ENCODE data around the gene TSSK2.

The TSSK2 gene

DNA sequence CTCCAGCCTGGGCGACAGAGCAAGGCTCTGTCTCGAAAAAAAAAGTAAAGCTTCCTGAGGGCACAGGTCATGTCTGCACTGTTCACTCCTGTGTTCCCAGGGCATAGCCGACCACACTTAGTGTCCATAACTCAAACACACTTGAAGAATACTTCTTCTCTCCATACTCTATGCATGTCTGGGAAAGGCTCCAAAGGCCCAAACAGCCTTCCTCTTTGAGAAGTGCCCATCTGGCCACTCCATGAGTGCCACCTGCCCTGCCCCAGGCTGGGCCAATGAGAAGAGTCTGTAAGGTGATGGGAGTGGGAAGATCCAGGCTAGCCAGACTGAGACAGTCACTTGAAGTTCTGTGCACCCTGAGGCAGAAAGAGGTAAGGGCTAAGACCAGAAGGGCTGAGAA is 33.6 kb upstream of the TSSK2 start:
- Mint-ChIP-seq H3K27me3 (no peaks in the 10 kb centered on the region), H3K4me3 (no peak overlapping the region), H3K27ac (peak overlapping the region; percentile 71), H3K9me3 (no peaks in the 10 kb centered on the region), H3K36me3 (peaks cover 43% of the 10 kb centered on the region), H3K4me1 (peaks cover 45% of the 10 kb centered on the region)
- no peak for ATAC-seq

GRCh38 chr22:19098157-19098556 is 33.0 kb upstream of the TSSK2 start:
- no peak overlapping the region for H3K4me3 Mint-ChIP-seq
- H3K27ac Mint-ChIP-seq: peak overlapping the region; percentile 71
- peaks cover 38% of the 10 kb centered on the region for H3K36me3 Mint-ChIP-seq
- no peaks in the 10 kb centered on the region for H3K27me3 Mint-ChIP-seq
- H3K9me3 Mint-ChIP-seq: no peaks in the 10 kb centered on the region
- no peak for ATAC-seq
- H3K4me1 Mint-ChIP-seq: peaks cover 39% of the 10 kb centered on the region

DNA sequence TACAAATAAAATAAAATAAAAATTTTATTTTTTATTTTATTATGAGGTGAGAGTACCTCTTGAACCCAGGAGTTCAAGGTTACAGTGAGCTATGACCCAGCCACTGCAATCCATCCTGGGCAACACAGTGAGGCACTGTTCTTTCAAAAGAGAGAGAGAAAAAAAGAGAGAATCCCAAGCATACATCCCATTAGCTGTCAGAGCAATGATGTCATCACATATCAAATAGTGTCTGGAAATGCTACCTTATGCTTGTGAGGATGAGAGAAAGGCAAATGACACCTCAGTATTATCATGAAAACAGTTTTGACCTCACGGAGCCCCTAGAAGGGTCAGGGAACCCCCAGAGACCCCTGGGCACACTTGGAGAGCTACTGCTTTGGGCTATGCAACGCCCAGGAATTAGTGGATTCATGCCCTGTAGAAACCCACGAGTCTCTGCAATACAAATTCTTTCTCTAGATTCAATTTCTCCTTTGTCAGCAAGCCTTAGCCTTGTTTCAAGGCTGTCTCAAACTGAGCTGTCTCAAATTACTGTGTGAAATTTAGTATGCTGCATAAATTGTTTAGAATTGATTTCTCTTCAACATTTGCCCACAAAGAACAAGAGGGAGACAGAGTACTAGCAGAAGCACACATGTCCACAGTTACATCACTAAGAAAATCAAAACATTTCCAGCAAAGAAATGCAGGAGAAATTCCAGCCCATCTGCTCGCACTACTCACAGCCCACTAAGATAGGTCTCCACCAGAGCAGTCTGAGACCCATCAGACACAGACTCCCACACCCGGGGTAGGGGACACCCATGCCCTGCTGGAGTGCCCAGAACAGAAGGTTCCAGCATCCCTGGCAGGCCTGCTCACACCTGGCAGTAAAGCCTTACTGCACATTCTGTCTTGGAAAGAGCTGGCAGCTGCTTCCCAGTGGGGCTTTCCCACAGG is 27.0 kb upstream of the TSSK2 start:
- no peak for ATAC-seq
- Mint-ChIP-seq H3K27me3 (no peaks in the 10 kb centered on the region), H3K4me1 (peaks cover 49% of the 10 kb centered on the region), H3K4me3 (no peak overlapping the region), H3K27ac (no peak overlapping the region), H3K9me3 (no peaks in the 10 kb centered on the region), H3K36me3 (no peaks in the 10 kb centered on the region)

- Mint-ChIP-seq H3K27ac (no peak overlapping the region), H3K36me3 (no peaks in the 10 kb centered on the region), H3K4me1 (peaks cover 57% of the 10 kb centered on the region), H3K4me3 (no peak overlapping the region), H3K9me3 (no peaks in the 10 kb centered on the region), H3K27me3 (no peaks in the 10 kb centered on the region)
- no peak for ATAC-seq
Measured at GRCh38 chr22:19105456-19105855, 25.7 kb upstream of the TSSK2 start.

GRCh38 chr22:19105867-19106802 is 25.0 kb upstream of the TSSK2 start:
- Mint-ChIP-seq H3K27me3 (no peaks in the 10 kb centered on the region), H3K27ac (peak overlapping the region; percentile 31), H3K4me3 (no peak overlapping the region), H3K9me3 (no peaks in the 10 kb centered on the region), H3K36me3 (no peaks in the 10 kb centered on the region), H3K4me1 (peaks cover 61% of the 10 kb centered on the region)
- peak; percentile 65 for ATAC-seq

DNA sequence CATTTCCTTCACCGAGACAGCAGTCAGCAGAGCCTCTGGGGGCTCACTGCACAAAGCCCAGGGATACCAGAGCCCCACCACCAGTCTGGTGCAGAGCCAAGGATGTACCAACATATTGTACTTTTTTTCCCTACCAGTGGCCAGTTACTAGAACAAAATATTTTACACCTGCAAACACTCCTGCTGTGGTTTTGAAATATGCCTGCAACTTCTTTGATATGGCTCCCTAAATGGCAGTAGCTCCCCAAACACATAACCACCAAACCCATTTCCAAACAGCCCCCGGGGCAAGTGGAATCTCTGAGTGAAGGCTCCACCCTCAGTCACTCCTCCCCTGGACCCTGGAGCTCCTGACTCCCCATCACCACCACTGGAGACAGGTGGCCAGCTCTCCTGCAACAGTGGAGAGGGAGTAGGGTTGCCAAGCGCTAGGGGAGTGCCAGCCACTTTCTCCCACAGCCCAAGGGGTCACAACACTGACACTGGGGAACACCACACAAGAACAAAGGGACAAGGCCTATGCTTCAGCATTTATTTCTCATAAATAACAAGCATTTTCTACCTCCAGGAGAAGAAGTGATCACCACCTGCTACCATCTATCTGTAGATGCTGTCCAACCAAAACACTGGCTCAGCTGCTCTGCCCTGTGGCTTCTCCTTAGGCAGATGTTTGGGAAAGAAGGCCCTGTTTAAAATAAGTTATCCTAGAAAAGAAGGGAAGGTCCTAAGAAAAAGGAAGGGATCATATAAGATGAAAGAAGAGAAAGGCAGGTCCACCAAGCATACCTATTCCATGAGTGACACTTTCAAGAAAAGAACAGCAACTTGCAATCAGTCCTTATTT is 24.0 kb upstream of the TSSK2 start:
- no peak for ATAC-seq
- no peak overlapping the region for H3K4me3 Mint-ChIP-seq
- H3K27ac Mint-ChIP-seq: peak overlapping the region; percentile 31
- no peaks in the 10 kb centered on the region for H3K9me3 Mint-ChIP-seq
- H3K27me3 Mint-ChIP-seq: no peaks in the 10 kb centered on the region
- H3K36me3 Mint-ChIP-seq: no peaks in the 10 kb centered on the region
- H3K4me1 Mint-ChIP-seq: peaks cover 63% of the 10 kb centered on the region

DNA sequence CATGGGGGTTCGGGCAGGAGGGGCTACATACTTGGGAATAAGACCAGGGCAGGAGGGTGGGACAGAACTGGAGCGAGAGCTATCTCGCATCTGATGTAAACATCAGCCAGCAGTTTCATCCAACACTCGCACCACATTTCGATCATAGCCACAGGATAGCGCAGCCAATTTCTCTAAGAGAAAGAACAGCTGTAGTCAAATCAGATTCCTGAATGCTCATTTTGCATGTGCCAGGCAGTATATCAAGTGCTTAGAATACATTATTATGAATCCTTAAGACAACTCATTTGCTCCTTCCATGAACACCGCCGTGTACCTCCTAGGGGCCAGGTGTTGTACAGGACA is 23.4 kb upstream of the TSSK2 start:
- peaks cover 60% of the 10 kb centered on the region for H3K4me1 Mint-ChIP-seq
- ATAC-seq: no peak
- no peaks in the 10 kb centered on the region for H3K9me3 Mint-ChIP-seq
- H3K36me3 Mint-ChIP-seq: no peaks in the 10 kb centered on the region
- no peaks in the 10 kb centered on the region for H3K27me3 Mint-ChIP-seq
- H3K4me3 Mint-ChIP-seq: no peak overlapping the region
- H3K27ac Mint-ChIP-seq: no peak overlapping the region

GRCh38 chr22:19108807-19109197 is 22.3 kb upstream of the TSSK2 start:
- Mint-ChIP-seq H3K4me1 (peaks cover 60% of the 10 kb centered on the region), H3K9me3 (no peaks in the 10 kb centered on the region), H3K27ac (peak overlapping the region; percentile 26), H3K4me3 (no peak overlapping the region), H3K36me3 (no peaks in the 10 kb centered on the region), H3K27me3 (no peaks in the 10 kb centered on the region)
- no peak for ATAC-seq

- Mint-ChIP-seq H3K9me3 (no peaks in the 10 kb centered on the region), H3K4me1 (peaks cover 62% of the 10 kb centered on the region), H3K36me3 (no peaks in the 10 kb centered on the region), H3K27ac (peak overlapping the region; percentile 26), H3K27me3 (no peaks in the 10 kb centered on the region), H3K4me3 (no peak overlapping the region)
- peak; percentile 94 for ATAC-seq
Measured at GRCh38 chr22:19109198-19110063, 21.7 kb upstream of the TSSK2 start.

GRCh38 chr22:19110064-19110458 is 21.0 kb upstream of the TSSK2 start:
- ATAC-seq: no peak
- Mint-ChIP-seq H3K27me3 (no peaks in the 10 kb centered on the region), H3K4me1 (peaks cover 68% of the 10 kb centered on the region), H3K9me3 (no peaks in the 10 kb centered on the region), H3K27ac (peak overlapping the region; percentile 26), H3K4me3 (no peak overlapping the region), H3K36me3 (no peaks in the 10 kb centered on the region)

DNA sequence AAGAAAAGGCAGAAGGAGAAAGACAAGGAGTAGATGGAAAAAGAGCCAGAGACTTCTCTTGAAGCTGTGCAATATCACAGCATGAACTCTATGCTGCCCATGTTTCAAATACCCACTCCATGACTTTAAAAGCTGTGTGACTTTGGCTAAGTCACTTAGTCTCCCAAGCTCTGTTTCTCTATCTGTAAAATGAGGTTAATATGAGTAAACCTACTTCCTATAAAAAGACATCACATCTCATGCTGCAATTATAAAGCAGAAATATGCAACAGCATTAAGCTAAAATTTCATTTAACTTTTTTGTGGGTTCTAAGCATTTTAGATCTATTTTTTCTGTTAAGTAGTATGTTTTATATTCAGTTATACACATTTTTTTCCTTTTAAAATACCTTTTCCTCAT is 20.5 kb upstream of the TSSK2 start:
- Mint-ChIP-seq H3K36me3 (no peaks in the 10 kb centered on the region), H3K4me3 (no peak overlapping the region), H3K27me3 (no peaks in the 10 kb centered on the region), H3K4me1 (peaks cover 72% of the 10 kb centered on the region), H3K9me3 (no peaks in the 10 kb centered on the region), H3K27ac (no peak overlapping the region)
- ATAC-seq: no peak

DNA sequence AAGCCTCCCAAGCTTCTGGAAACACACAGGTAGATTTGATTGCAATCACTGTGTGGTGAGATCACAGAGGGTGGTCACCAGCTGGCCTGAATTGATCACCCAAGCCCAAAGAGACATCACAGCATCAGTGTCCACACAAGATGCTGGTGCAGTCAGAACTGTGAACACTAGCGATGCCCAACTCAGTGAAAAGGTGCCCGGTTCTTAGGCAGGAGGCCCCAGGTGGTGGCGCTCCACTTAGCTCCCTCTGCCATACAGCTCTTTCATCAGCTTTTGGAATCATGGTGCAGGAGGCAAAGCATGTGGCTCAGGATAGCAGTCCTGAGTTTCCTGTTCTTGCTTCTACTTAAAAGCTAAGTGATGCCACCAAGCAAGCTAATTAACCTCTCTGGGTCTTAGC is 20.0 kb upstream of the TSSK2 start:
- Mint-ChIP-seq H3K36me3 (no peaks in the 10 kb centered on the region), H3K9me3 (no peaks in the 10 kb centered on the region), H3K27me3 (no peaks in the 10 kb centered on the region), H3K4me3 (no peak overlapping the region), H3K4me1 (peaks cover 72% of the 10 kb centered on the region), H3K27ac (no peak overlapping the region)
- no peak for ATAC-seq

GRCh38 chr22:19111584-19111983 is 19.5 kb upstream of the TSSK2 start:
- H3K4me3 Mint-ChIP-seq: no peak overlapping the region
- H3K4me1 Mint-ChIP-seq: peaks cover 72% of the 10 kb centered on the region
- H3K27ac Mint-ChIP-seq: no peak overlapping the region

DNA sequence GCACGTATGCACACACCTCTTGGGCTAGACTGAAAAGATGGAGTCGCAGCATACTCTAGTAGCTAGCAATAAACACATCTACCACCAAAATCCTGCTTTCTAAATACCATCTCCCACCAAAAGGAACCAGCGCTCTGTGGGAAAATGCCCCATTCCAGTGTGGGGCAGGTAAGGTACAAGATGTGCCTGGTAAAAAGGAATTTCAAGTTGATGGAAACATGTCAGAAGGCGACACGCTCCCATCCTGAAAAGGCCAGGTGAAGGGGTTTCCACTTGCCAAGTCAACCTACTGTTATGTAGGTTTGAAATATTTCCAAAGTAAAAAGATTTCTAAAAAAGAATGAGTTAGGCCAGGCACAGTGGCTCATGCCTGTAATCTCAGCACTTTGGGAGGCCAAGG is 17.7 kb upstream of the TSSK2 start:
- peaks cover 71% of the 10 kb centered on the region for H3K4me1 Mint-ChIP-seq
- no peak for ATAC-seq
- no peak overlapping the region for H3K27ac Mint-ChIP-seq

More at GRCh38 chr22:19111584-19111983, 19.5 kb upstream of the TSSK2 start:
- ATAC-seq: no peak
- no peaks in the 10 kb centered on the region for H3K36me3 Mint-ChIP-seq
- H3K27me3 Mint-ChIP-seq: no peaks in the 10 kb centered on the region
- no peaks in the 10 kb centered on the region for H3K9me3 Mint-ChIP-seq

More for the DNA sequence above, 17.7 kb upstream of the TSSK2 start:
- Mint-ChIP-seq H3K36me3 (no peaks in the 10 kb centered on the region), H3K9me3 (no peaks in the 10 kb centered on the region), H3K27me3 (no peaks in the 10 kb centered on the region), H3K4me3 (no peak overlapping the region)
